Measurements from ENCODE around the gene JAKMIP2.

JAKMIP2 gene

GRCh38 chr5:147713550-147714295 is 68.8 kb downstream of the JAKMIP2 start:
- DNase-seq = no peak
- in situ Hi-C loops (cut with MboI; ENCODE audit: low pct_unique_long_range_greater_than_20kb, low sequenced_read_pairs) = no loop called here

- DNase-seq = no peak
- in situ Hi-C loops (cut with MboI; ENCODE audit: low pct_unique_long_range_greater_than_20kb, low sequenced_read_pairs) = no loop called here
Observed at GRCh38 chr5:147712598-147712997, 69.9 kb downstream of the JAKMIP2 start.

GRCh38 chr5:147712019-147712418 is 70.5 kb downstream of the JAKMIP2 start:
- no peak for DNase-seq
- in situ Hi-C loops (cut with MboI; ENCODE audit: low pct_unique_long_range_greater_than_20kb, low sequenced_read_pairs) = no loop called here

GRCh38 chr5:147711019-147711418 is 71.5 kb downstream of the JAKMIP2 start:
- in situ Hi-C loops (cut with MboI; ENCODE audit: low pct_unique_long_range_greater_than_20kb, low sequenced_read_pairs) = no loop called here
- no peak for DNase-seq

- DNase-seq = no peak
- in situ Hi-C loops (cut with MboI; ENCODE audit: low pct_unique_long_range_greater_than_20kb, low sequenced_read_pairs) = no loop called here
Observed at GRCh38 chr5:147708708-147709107, 73.8 kb downstream of the JAKMIP2 start.

- no peak for DNase-seq
- in situ Hi-C loops (cut with MboI; ENCODE audit: low pct_unique_long_range_greater_than_20kb, low sequenced_read_pairs) = no loop called here
Observed at GRCh38 chr5:147704544-147704943, 78.0 kb downstream of the JAKMIP2 start.

GRCh38 chr5:147701468-147701867 is 81.1 kb downstream of the JAKMIP2 start:
- in situ Hi-C loops (cut with MboI; ENCODE audit: low pct_unique_long_range_greater_than_20kb, low sequenced_read_pairs) = no loop called here

GRCh38 chr5:147699496-147700088 is 82.9 kb downstream of the JAKMIP2 start:
- DNase-seq = no peak
- in situ Hi-C loops (cut with MboI; ENCODE audit: low pct_unique_long_range_greater_than_20kb, low sequenced_read_pairs) = no loop called here

More at GRCh38 chr5:147701468-147701867, 81.1 kb downstream of the JAKMIP2 start:
- DNase-seq = no peak

GRCh38 chr5:147697380-147697779 is 85.1 kb downstream of the JAKMIP2 start:
- in situ Hi-C loops (cut with MboI; ENCODE audit: low pct_unique_long_range_greater_than_20kb, low sequenced_read_pairs) = no loop called here
- DNase-seq = no peak

- no peak for DNase-seq
- in situ Hi-C loops (cut with MboI; ENCODE audit: low pct_unique_long_range_greater_than_20kb, low sequenced_read_pairs) = no loop called here
Observed at GRCh38 chr5:147694772-147695171, 87.8 kb downstream of the JAKMIP2 start.

GRCh38 chr5:147693233-147693632 is 89.3 kb downstream of the JAKMIP2 start:
- no peak for DNase-seq
- in situ Hi-C loops (cut with MboI; ENCODE audit: low pct_unique_long_range_greater_than_20kb, low sequenced_read_pairs) = no loop called here

GRCh38 chr5:147691130-147691529 is 91.4 kb downstream of the JAKMIP2 start:
- no peak for DNase-seq
- in situ Hi-C loops (cut with MboI; ENCODE audit: low pct_unique_long_range_greater_than_20kb, low sequenced_read_pairs) = no loop called here

- no peak for DNase-seq
- in situ Hi-C loops (cut with MboI; ENCODE audit: low pct_unique_long_range_greater_than_20kb, low sequenced_read_pairs) = no loop called here
Observed at GRCh38 chr5:147690595-147690994, 91.9 kb downstream of the JAKMIP2 start.

- DNase-seq = no peak
- in situ Hi-C loops (cut with MboI; ENCODE audit: low pct_unique_long_range_greater_than_20kb, low sequenced_read_pairs) = no loop called here
Observed at GRCh38 chr5:147689426-147689825, 93.1 kb downstream of the JAKMIP2 start.

- DNase-seq = no peak
- in situ Hi-C loops (cut with MboI; ENCODE audit: low pct_unique_long_range_greater_than_20kb, low sequenced_read_pairs) = no loop called here
Observed at GRCh38 chr5:147688656-147689356, 93.7 kb downstream of the JAKMIP2 start.

GRCh38 chr5:147687118-147687517 is 95.4 kb downstream of the JAKMIP2 start:
- DNase-seq = no peak
- in situ Hi-C loops (cut with MboI; ENCODE audit: low pct_unique_long_range_greater_than_20kb, low sequenced_read_pairs) = no loop called here

GRCh38 chr5:147686421-147686820 is 96.1 kb downstream of the JAKMIP2 start:
- no peak for DNase-seq
- in situ Hi-C loops (cut with MboI; ENCODE audit: low pct_unique_long_range_greater_than_20kb, low sequenced_read_pairs) = no loop called here

GRCh38 chr5:147685993-147686392 is 96.5 kb downstream of the JAKMIP2 start:
- no peak for DNase-seq
- in situ Hi-C loops (cut with MboI; ENCODE audit: low pct_unique_long_range_greater_than_20kb, low sequenced_read_pairs) = no loop called here

GRCh38 chr5:147675168-147675567 is 107.4 kb downstream of the JAKMIP2 start:
- in situ Hi-C loops (cut with MboI; ENCODE audit: low pct_unique_long_range_greater_than_20kb, low sequenced_read_pairs) = no loop called here
- no peak for DNase-seq

- in situ Hi-C loops (cut with MboI; ENCODE audit: low pct_unique_long_range_greater_than_20kb, low sequenced_read_pairs) = no loop called here
- DNase-seq = no peak
Observed at GRCh38 chr5:147674411-147674810, 108.1 kb downstream of the JAKMIP2 start.

All from KBM-7 (cell line).